HG03280 (cell line): ENCODE measurements around the gene NDUFB3.

ENCODE experiments used
- ATAC-seq: cut with Tn5 transposase; IDR thresholded peaks from one replicate; pipeline ENCODE4 v1.9.1; 2021; ENCODE audit warnings: mild to moderate bottlenecking, moderate library complexity; ENCODE audit not compliant: unreplicated experiment

NDUFB3 gene

DNA sequence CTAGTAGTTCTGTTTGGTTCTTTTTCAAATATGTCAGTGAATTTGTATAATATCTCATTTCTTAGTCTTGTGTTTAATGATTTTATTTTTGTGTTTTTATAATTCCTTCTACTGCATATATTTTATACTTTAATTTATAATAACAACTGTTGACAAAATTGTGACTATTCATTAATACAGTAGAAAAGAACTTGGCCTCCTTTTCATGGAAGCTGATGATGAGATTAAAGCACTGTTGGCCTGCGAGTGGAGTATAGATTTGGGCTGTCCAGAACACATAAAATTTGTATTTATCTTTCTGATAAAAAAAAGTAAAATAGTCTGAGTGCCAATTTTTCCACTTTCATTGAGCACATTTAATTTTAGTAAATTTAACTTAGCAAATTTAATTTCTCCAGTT, 56.2 kb downstream of the NDUFB3 start:
- ATAC-seq: no peak

DNA sequence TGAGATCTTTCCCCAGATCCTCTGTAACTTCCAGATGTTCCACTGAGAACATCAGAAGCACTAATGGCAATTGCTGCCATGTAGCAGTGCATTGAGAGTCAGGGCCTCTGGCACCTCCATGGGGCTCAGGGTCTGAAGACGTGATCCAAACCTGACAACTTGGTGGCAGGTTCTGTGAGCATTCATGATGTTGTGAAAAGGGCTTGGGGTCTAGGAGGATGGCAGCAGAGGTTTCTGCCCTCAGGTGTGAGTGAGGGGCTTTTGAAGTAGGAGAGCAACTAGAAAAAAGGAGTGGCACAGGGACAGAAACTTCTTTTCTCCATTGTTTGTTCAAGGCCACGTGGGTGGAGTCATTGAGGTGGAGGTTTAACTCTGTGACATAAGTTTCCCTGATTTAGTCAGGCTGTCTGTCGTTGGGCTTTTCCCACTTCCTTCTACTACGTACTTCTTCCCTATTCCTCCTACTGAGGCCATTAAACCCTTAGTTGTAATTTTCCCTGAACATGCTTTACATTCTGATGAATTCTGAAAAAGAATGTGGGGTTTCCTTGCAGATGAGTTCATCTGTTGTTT, 57.2 kb downstream of the NDUFB3 start:
- ATAC-seq: no peak

DNA sequence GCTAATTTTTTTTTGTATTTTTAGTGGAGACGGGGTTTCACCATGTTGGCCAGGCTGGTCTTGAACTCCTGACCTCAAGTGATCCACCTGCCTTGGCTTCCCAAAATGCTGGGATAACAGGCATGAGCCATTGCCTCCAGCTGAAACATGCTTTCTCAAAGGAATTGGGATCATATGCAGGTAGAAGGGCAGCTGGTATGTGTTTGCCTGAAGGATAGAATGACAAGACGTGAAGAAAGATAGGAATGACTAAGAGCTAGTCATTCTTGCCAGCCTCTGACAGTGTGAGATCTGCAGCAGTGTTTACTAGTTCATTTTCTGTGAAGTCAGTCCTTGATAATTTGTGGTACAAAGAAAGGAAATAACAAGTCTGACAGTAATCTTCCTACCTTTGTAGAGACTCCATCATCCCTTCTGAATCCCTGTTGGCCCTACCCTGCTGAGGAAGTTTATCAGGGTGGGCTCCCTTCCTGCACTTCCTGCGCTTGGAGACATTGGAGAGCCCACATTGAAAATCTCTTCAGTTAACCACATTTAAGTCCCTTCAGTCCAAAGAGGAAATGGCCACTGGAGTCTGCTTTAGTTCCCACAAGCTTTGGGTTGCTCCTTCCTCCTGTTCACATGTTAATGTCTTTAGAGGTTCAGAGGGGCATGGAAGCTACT, 58.9 kb downstream of the NDUFB3 start:
- no peak for ATAC-seq

DNA sequence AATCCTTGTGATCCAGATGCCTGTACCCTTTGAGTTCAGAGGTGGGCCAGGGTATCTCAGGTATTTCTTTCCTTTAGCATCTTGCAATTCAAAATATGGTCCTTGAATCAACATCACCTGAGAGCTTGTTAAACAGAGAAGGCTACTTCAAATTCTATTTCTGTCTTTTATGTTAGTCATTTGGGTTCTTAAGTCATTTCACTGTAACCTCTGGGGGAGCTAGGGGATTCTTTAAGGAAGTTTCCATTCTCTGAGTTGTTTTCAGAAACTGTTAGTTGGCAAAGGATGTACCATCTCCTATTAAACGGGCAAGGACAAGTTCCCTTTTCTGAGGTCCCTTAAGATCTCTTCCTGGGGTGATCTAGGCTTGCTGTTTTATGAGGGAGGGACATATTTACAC, 60.7 kb downstream of the NDUFB3 start:
- ATAC-seq: no peak
